Gastroesophageal sphincter (tissue), 3 donors: Measurements from ENCODE around the gene IER3IP1.

Source experiments
- CTCF ChIP-seq, 4 experiments: fragments of 200-600 bp in 2 of 4; fragments of 450-650 bp in 2 of 4; sonication (generic) in 1 of 4; IDR thresholded peaks; one replicate each; pipeline ENCODE4 v1.5.1; 2017 to 2019; ENCODE audit warnings: antibody characterized with exemption in 4 of 4, mild to moderate bottlenecking in 2 of 4, moderate library complexity in 2 of 4
- POLR2A ChIP-seq, 2 donors: fragments of 450-650 bp; IDR thresholded peaks; one replicate each; pipeline ENCODE4 v1.6.1; 2017; ENCODE audit warnings: antibody characterized with exemption in 2 of 2, mild to moderate bottlenecking in 2 of 2, moderate library complexity in 1 of 2

GRCh38 chr18:47115205-47115604 is 61.0 kb downstream of the IER3IP1 start:
- TF ChIP-seq CTCF (IDR thresholded peaks at IDR 0.05) (no peak), POLR2A (IDR thresholded peaks at IDR 0.05) (no peak)
